Right atrium auricular region (tissue), 2 donors: Measurements from ENCODE around the gene CACNA1H. TPM values are rescaled to one million over a fixed set of nuclear protein-coding genes. Genes with fewer than 3 reads are reported as not detected.

Experiments
- DNase-seq: peaks from one replicate; pipeline ENCODE4 v3.0.0-alpha.2; 2019; ENCODE audit warnings: low spot score
- H3K27ac ChIP-seq, 2 donors: fragments of 200-600 bp; sonication (generic); 1 replicate in 1 of 2; 2 replicates in 1 of 2; pipeline ENCODE4 v1.5.1; 2016 to 2019
- H3K27me3 ChIP-seq, 2 donors: fragments of 200-600 bp; sonication (generic); one replicate each; pipeline versions ENCODE4 v1.5.1 to v1.6.0; 2017 to 2019
- H3K36me3 ChIP-seq: fragments of 200-600 bp; sonication (generic); one replicate; pipeline ENCODE4 v1.5.1; 2016
- H3K4me1 ChIP-seq, 2 donors: fragments of 200-600 bp; sonication (generic); one replicate each; pipeline versions ENCODE4 v1.5.1 to v1.6.0; 2017 to 2019
- H3K4me3 ChIP-seq, 2 donors: fragments of 200-600 bp; sonication (generic); 1 replicate in 1 of 2; 2 replicates in 1 of 2; pipeline ENCODE4 v1.5.1; 2017 to 2019; ENCODE audit warnings: mild to moderate bottlenecking in 1 of 2, moderate library complexity in 1 of 2
- H3K9me3 ChIP-seq, 2 donors: fragments of 200-600 bp; sonication (generic); one replicate each; pipeline ENCODE4 v1.5.1; 2019
- CTCF ChIP-seq, 2 donors: fragments of 200-600 bp; sonication (generic); IDR thresholded peaks; one replicate each; pipeline ENCODE4 v1.5.1; 2019; ENCODE audit warnings: antibody characterized with exemption in 2 of 2
- total RNA-seq, 2 donors: library from RNA; depleted of rRNA; stranded (reverse); fragments of >200 nt; gene quantifications; one replicate each; pipeline ENCODE4 v1.1.0, GENCODE V29; 2016

CACNA1H gene
- total RNA-seq, 2 donors from 2014 or later = 7.0 to 9.4 TPM

GRCh38 chr16:1217526-1217925 lies 64.6 kb downstream of the CACNA1H start:
- no peaks in the 10 kb centered on the region for H3K36me3 ChIP-seq
- TF ChIP-seq CTCF (IDR thresholded peaks at IDR 0.05) = no peak
- H3K4me1 ChIP-seq = no peaks in the 10 kb centered on the region
- DNase-seq = no peak
- no peak overlapping the region for H3K4me3 ChIP-seq
- H3K27ac ChIP-seq = no peak overlapping the region
- H3K27me3 ChIP-seq = no peaks in the 10 kb centered on the region
- H3K9me3 ChIP-seq = no peaks in the 10 kb centered on the region

GRCh38 chr16:1218061-1218929 lies 65.4 kb downstream of the CACNA1H start:
- H3K27ac ChIP-seq = no peak overlapping the region
- no peak for TF ChIP-seq CTCF (IDR thresholded peaks at IDR 0.05)
- no peaks in the 10 kb centered on the region for H3K4me1 ChIP-seq
- no peak for DNase-seq
- no peaks in the 10 kb centered on the region for H3K36me3 ChIP-seq
- no peaks in the 10 kb centered on the region for H3K27me3 ChIP-seq
- no peaks in the 10 kb centered on the region for H3K9me3 ChIP-seq
- no peak overlapping the region for H3K4me3 ChIP-seq

- no peaks in the 10 kb centered on the region for H3K36me3 ChIP-seq
- H3K9me3 ChIP-seq = no peaks in the 10 kb centered on the region
- H3K27me3 ChIP-seq = no peaks in the 10 kb centered on the region
- no peak for TF ChIP-seq CTCF (IDR thresholded peaks at IDR 0.05)
- no peaks in the 10 kb centered on the region for H3K4me1 ChIP-seq
- no peak for DNase-seq
- H3K4me3 ChIP-seq = no peak overlapping the region
- no peak overlapping the region for H3K27ac ChIP-seq
Measured at GRCh38 chr16:1218930-1219611, 66.2 kb downstream of the CACNA1H start.

- H3K36me3 ChIP-seq = no peaks in the 10 kb centered on the region
- no peak for TF ChIP-seq CTCF (IDR thresholded peaks at IDR 0.05)
- no peak overlapping the region for H3K27ac ChIP-seq
Measured at GRCh38 chr16:1220098-1220728, 67.3 kb downstream of the CACNA1H start.

GRCh38 chr16:1220841-1221627 lies 68.1 kb downstream of the CACNA1H start:
- Histone ChIP-seq H3K9me3 (no peaks in the 10 kb centered on the region), H3K36me3 (no peaks in the 10 kb centered on the region), H3K4me3 (no peak overlapping the region), H3K4me1 (no peaks in the 10 kb centered on the region), H3K27ac (no peak overlapping the region), H3K27me3 (no peaks in the 10 kb centered on the region)
- TF ChIP-seq CTCF (IDR thresholded peaks at IDR 0.05) = no peak
- DNase-seq = no peak

More at GRCh38 chr16:1220098-1220728, 67.3 kb downstream of the CACNA1H start:
- DNase-seq = no peak
- no peaks in the 10 kb centered on the region for H3K4me1 ChIP-seq
- H3K4me3 ChIP-seq = no peak overlapping the region
- no peaks in the 10 kb centered on the region for H3K27me3 ChIP-seq
- H3K9me3 ChIP-seq = no peaks in the 10 kb centered on the region
